HG02571 (cell line): ENCODE data around the gene TMEM86A.
A peak's percentile ranks its signal among the peaks of the same experiment; 100 is the strongest.
"Not testable (repeated sequence)": the region's sequence is repeated elsewhere in the genome, so short reads cannot be mapped to it uniquely, and the experiment has no call there.

ENCODE experiments used
- ATAC-seq: cut with Tn5 transposase; IDR thresholded peaks from one replicate; pipeline ENCODE4 v1.9.1; 2021; ENCODE audit warnings: mild to moderate bottlenecking, moderate library complexity; ENCODE audit not compliant: unreplicated experiment

The TMEM86A gene, protein sequence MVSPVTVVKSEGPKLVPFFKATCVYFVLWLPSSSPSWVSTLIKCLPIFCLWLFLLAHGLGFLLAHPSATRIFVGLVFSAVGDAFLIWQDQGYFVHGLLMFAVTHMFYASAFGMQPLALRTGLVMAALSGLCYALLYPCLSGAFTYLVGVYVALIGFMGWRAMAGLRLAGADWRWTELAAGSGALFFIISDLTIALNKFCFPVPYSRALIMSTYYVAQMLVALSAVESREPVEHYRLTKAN

DNA sequence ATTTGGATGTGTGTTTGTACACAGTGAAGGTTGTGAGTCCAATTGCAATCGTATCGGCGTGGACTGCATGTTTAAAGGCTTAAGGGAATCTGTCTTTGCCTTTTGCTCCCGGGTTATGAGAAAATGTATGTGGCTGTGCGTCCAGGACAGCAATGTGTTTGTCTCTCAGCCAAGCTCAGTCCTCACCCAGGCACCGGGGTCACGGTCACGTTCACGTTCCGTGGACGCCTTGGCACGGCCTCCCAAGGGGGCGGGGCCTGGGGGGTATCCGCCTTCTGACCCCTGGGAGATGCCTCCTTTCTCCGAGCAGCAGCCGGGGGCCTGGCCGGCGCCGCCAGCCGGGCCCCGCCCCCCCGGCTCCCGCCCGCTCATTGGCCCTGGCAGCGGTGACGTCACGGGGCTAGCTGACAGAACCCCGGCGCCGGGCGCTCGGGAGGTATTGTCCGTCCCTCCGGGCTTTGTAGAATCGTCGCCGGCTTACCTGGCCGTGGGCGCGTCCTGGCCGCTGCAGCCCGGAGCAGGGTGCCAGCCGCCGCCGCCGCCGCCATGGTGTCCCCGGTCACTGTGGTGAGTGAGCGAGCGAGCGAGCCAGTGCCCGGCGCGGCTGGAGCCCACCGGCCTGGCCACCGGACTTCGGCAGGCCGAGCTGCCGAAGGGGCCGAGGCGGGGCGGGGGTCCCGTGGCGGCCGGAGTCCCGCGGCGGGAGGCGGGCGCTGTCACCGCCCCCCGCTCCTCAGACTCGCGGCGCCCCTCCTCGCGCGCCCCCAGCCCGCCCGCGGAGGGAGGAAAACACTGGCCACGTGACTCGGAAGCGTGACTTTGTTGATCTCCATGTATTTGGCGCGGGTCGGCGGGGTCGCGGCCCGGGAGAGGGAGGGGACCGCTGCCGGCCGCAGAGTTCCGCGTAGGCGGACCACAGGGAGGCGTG, at the start of gene TMEM86A:
Gene TMEM86A (plus strand): TSS at position 439 of the 928 bp plus-strand sequence. CDS start 108 bp downstream, at position 547.
- ATAC-seq: peak; percentile 93

DNA sequence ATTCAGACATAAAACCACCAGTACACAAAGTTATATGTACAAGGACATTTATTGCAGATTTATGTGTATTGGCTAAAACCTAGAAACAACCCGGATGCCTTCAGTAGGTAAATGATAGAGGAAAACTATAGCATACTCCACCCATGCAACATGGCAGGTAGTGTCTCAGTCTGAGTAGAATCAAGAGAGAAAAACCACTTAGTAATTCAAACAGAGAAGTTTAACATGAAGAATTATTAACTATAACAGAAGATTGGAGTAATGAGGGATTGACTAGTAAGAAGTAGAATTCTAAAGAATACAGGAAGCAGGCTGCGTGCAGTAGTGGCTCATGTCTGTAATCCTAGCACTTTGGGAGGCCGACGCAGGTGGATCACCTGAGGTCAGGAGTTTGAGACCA, 48.2 kb upstream of the TMEM86A start:
- ATAC-seq: no peak

DNA sequence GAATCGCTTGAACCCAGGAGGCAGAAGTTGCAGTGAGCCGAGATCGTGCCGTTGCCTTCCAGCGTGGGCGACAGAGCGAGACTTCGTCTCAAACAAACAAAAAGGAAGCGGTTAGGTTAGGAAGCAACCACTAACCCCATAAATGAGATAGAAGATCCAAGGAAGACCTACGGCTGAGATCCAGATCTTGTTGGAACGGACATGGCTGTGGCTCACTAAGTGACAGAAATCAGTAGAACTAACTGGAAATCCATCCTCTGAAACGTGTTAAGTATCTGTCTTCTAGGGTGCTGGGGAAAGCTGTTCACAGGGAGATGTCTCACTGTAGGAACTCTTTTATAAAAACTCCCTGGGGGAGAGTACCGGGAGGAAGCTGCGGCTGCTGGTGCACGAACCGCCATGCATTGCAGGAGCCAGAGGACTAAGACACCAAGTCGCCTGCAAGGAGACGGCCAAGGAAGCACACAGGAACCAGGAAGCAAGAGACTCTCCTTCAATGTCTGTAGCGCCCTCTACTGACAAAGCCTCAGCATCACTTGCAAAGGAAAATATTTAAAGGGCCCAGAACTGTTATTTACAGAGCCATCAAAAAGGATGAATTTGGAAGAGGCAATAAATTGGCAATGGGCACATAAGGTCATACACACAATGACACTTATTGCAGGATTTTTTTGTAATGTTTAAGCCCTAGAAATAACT, 47.6 kb upstream of the TMEM86A start:
- no peak for ATAC-seq

DNA sequence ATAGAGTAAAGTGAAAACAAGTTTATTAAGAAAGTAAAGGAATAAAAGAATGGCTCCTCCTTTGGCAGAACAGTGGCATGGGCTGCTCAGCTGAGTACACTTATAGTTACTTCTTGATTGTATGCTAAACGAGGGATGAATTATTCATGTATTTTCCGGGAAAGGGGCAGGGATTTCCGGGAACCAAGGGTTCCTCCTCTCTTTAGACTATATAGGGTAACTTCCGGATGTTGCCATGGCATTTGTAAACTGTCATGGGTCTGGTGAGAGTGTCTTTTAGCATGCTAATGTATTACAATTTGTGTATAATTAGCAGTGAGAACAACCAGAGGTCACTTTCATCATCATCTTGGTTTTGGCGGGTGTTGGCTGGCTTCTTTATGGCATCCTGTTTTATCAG, 40.9 kb upstream of the TMEM86A start:
- ATAC-seq: no peak

DNA sequence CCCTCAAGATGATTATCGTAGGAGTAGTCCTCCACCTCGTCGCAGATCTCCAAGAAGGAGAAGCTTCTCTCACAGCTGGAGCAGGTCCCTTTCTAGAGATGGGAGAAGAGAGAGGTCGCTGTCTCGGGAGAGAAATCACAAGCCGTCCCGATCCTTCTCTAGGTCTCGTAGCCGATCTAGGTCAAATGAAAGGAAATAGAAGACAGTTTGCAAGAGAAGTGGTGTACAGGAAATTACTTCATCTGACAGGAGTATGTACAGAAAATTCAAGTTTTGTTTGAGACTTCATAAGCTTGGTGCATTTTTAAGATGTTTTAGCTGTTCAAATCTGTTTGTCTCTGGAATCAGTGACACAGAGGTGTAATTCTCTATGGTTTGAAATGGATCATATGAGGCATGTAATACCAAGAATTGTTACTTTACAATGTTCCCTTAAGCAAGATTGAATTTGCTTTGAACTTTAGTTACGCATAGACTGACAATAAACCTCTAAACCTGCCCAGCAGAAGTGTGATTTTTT, 33.2 kb upstream of the TMEM86A start:
- not testable (repeated sequence) for ATAC-seq

DNA sequence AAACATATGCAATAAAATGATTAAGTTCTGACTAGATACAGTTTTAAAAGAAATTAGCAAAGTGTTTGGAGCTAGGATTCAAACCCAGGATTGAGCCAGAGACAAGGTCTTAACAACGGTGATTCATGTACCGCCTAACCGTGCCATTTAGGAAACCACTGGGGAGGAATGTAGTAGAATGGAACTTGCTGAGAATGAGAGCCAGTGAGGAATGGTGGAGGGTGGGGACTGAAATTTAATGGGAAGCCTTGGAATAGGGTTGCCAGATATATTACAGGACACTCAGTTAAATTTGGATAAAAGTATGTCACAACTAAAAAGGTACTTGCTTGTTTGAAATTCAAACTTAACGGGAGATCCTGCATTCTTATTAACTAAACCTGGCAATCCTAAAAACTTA, 30.4 kb upstream of the TMEM86A start:
- ATAC-seq: no peak

DNA sequence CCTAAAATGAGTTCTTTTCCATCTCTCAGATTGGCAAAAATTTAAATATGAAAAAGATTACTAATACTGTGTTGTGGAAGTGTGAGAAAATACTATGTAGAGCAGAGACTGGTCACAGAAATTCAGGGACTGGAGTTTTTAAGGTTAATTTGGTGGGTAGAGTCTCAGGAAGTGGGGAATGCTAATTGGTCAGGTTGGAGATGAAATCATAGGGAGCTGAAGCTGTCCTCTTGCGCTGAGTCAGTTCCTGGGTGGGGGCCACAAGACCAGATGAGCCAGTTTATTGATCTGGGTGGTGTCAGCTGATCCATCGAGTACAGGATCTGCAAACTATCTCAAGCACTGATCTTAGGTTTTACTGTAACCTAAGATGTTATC, 29.4 kb upstream of the TMEM86A start:
- ATAC-seq: no peak

DNA sequence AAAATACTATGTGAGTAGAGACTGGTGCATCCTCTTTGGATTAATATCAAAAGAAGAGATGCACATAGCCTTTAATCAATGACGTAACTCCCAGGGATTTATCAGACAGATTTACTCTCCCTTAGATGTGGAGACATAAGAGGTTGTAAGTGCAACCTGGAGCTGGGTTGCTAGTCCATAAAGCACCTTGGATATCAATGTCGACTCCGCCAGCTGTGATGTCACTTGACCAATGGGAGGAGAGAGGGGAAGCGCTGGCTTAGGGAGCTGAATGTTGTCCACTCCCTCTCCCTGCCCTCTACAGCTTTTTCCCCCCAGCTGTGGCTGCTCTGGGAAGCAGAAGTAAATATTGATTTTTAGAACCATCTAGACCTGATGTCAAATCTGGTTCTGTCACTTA, 28.9 kb upstream of the TMEM86A start:
- no peak for ATAC-seq

DNA sequence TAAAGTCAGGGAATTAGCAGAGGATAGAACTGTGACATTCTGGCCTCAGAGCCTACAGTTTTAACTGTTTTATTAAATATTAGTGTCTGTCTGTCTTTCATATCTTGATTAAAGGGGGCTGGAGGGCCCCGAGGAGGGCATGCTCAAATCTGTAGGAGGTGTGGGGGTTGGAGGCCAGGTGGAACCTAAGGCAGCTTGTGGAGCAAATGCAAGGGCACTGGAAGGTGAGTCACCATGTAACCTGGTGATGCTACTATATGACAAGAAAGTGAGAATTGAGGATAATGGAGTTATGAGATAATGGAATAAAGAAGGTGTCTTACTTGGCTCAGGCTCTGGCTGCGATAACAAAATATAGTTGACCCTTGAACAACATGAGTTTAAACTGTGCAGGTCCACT, 27.3 kb upstream of the TMEM86A start:
- ATAC-seq: no peak

DNA sequence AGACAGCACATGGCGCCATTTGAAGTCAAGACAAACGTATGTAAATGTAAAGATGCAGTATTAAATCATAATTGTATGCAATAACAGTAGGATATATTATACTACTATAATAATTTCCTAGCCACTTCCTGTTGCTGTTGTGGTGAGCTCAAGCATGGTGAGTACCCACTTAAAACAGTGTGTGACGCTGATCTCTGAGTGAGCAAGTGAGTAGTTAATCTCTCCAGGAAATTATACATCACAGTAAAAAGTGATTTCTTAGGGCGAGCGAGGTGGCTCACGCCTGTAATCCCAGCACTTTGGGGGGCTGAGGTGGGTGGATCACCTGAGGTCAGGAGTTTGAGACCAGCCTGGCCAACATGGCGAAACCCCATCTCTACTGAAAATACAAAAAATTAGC, 26.4 kb upstream of the TMEM86A start:
- ATAC-seq: not testable (repeated sequence)

DNA sequence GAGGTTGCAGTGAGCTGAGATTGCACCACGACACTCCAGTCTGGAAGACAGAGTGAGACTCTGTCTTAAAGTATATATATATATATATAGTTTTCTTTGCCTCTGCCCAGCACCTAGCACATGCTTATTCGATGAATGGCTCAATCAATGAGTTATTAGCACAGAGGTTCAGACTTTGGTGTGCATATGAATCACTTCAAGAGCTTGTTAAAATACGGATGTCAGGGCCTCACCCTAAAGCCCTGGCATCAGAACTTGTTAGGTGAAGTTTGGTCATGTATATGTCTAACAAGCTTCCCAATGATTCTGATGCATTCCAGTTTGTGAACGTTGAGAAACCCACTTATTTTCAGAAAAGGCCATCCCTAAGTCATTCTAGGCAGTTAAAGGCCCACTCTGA, 21.8 kb upstream of the TMEM86A start:
- no peak for ATAC-seq

DNA sequence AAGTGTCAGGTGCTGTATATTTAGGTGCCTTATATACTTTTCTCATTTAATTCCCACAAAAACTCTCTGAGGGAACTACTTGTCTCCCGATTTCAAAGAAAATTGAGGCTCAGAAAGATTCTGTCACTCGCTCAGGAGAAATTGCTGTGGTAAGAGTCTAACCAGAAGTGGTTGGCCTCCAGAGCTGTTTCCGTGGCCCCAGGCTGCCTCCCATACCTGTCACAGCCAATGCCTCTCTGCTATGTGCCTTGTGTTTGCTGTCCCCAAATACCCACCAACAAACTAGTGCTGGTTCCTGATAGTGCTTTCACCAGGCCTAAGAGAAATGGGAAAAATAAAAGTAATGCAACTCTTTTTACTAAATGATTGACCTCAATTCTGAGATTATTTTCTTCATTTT, 21.0 kb upstream of the TMEM86A start:
- no peak for ATAC-seq

DNA sequence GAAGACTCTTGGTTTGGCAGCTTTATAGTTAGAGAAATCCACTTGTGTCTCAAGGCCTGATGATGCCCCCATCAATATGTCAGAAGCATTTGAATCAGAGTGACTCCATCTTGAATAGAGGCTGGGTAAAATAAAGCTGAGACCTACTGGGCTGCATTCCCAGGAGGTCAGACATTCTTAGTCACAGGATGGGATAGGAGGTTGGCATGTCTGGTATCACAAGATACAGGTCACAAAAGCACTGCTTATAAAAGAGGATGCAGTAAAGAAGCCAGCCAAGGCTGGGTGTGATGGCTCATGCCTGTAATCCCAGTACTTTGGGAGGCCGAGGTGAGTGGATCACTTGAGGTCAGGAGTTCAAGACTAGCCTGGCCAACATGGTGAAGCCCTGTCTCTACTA, 16.6 kb upstream of the TMEM86A start:
- not testable (repeated sequence) for ATAC-seq

DNA sequence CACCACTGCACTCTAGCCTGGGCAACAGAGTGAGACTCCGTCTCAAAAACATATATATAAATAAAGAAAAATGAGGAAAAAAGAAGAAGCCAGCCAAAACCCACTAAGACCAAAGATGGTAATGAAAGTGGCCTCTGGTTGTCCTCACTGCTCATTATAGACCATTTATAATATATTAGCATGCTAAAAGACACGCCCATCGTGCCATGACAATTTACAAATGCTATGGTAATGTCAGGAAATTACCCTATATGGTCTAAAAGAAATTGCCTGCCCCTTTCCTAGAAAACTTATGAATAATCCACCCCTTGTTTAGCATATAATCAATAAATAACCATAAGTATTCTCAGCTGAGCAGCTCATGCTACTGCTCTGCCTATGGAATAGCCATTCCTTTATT, 16.1 kb upstream of the TMEM86A start:
- no peak for ATAC-seq

DNA sequence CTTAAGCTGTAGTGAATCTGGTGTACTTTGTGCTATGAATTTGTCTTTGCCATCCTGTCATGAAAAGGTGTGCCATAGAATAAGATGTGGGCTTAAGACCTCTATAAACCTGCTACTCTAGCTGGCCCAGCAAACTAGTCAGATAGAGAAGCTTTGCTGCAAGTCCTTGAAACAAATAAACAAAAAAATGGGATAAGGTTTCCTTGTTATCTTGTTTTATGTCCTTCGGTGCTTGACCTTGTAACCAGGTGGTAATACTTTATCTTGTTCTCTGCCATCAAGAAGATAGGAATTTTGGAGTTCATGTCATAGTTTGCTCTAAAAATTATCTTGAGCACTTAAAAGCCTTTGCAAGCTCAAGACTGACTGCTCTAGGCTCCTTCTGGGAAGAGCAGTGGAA, 14.3 kb upstream of the TMEM86A start:
- no peak for ATAC-seq

DNA sequence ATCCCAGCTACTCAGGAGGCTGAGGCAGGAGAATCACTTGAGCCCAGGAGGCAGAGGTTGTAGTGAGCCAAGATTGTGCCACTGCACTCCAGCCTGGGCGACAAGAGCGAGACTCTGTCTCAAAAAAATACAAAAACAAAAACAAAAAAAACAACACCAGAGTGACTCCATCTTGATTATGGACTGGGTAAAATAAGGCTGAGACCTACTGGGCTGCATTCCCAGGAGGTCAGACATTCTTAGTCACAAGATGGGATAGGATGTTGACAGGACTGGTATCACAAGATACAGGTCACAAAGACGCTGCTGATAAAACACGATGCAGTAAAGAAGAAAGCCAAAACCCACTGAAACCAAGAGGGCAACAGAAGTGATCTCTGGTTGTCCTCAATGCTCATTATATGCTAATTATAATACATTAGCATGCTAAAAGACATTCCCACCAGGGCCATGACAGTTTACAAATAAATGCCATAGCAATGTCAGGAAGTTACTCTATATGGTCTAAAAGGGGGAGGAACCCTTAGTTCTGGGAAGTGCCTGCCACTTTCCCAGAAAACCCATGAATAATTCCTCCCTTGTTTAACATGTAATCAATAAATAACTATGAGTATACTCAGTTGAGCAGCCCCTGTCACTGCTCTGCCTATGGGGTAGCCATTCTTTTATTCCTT, 7.0 kb upstream of the TMEM86A start:
- ATAC-seq: not testable (repeated sequence)

DNA sequence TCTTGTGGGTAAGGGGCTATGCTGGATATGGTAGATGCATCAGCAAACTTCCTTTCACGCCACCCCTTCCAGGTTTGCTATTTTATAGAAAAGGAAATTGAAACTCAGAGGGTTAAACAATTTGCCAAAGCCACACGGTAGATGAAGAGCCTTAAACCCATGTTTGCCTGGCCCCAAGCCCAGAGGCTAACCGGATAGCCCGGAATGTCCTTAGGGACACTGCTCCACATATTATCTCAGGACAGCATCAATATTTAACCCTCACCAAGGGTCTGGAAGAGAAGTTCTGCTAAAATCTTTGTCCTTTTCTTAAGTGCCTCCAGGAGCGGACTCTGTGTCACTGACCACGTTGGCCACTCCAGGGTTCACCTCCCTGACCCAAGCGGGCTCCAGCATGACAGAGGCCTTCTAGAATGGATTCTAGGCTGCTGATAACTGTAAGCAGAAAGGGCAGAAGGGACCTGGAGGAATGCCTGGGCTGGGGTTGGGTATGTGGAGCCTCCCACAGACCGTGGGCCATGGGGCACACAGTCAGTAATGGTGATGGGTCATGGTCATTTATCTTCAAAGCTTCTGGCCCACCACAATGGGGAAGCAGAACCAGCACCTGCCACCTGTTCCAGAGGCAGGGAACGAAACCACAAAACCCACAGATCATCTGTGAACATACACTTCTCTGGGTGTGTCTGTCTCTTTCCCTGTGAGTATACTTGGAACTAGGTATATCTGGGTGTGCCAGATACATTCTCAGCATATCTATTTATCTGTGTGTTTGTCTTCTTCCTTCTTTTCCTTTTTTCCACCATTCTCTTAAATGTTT, 5.4 kb upstream of the TMEM86A start:
- no peak for ATAC-seq

DNA sequence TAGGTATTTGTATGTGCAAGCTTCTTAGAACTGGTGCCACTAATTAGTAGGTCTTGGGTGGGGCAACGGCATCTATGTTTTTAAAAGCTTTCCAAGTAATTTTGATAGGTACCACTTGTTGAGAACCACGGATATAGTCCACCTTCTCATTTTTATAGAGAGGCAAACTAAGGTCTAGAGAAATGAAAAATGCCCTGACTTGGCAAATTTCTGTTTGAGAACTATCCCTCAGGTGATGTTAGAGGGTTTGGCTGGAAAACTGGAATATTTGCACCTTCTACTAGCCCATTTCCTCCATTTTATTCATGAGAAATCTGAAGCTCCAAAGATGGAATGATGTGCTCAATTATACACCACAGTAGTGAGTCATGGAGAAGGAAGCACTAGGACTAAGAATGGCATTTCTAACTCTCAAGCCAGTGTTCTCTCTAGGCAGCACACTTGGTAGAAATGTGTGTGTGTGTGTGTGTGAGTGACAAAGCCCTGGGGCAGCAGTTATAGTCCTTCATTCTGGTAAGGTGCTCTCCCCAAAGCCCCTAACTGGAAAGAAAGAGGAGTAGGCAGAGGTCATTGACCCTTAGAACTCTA, 1.8 kb upstream of the TMEM86A start:
- no peak for ATAC-seq

DNA sequence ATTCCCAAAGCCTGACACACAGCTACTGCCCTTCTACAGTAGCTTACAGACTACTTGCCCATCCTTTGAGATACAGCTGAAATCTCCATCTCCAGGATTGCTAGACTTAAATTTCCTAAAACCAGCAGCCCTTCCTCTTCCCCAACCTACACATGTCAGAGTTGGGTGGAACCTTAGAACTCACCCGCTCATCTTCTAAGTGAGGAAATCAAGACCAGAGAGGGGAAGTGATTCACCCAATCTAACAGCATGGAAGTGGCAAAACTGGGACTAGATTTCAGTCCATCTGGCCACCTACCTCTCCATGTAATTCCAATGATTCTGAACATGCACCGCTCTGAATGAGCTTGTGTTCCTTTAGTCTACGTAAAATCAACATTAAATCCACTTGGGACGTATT, 1.0 kb upstream of the TMEM86A start:
- ATAC-seq: no peak

DNA sequence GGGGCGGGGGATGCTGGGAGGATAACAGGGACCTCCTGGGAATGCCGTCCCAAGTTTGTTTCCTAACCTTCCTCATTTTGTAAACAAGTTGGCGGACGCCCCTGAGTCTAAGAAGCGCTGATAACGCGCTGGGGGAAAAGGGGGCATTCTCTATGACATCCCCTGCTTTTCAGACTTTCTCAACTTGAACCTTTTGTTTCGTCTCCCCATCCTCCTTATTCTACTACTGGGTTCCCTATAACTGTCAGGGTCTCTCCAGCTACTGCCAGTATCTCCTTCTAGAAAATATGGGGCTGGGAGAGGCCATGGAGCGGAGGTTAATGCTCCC, 654 bp downstream of the TMEM86A start:
- ATAC-seq: no peak
